Skeletal muscle satellite cell (primary cell): ENCODE data around the gene CD276.

Experiments
- H3K27me3 ChIP-seq: 2 replicates; pipeline ENCODE4 v1.7.0; 2013; ENCODE audit warnings: low read length; ENCODE audit not compliant: control insufficient read depth, insufficient read depth
- H3K36me3 ChIP-seq: 2 replicates; pipeline ENCODE4 v1.7.0; 2013; ENCODE audit warnings: mild to moderate bottlenecking, control low read depth, low read length; ENCODE audit not compliant: insufficient read depth
- H3K4me1 ChIP-seq: 2 replicates; pipeline ENCODE4 v1.7.0; 2013; ENCODE audit warnings: low read length; ENCODE audit not compliant: control insufficient read depth, insufficient read depth
- H3K4me2 ChIP-seq: 2 replicates; pipeline ENCODE4 v1.7.0; 2013; ENCODE audit warnings: mild to moderate bottlenecking, low read length
- H3K4me3 ChIP-seq: 2 replicates; pipeline ENCODE4 v1.7.0; 2013; ENCODE audit warnings: low read length
- H3K9ac ChIP-seq: 2 replicates; pipeline ENCODE4 v1.7.0; 2013; ENCODE audit warnings: mild to moderate bottlenecking, low read depth, low read length, moderate library complexity
- H3K9me3 ChIP-seq: replicated peaks from 2 replicates; pipeline ENCODE4 v1.7.0; 2013; ENCODE audit warnings: mild to moderate bottlenecking, control low read depth, low read length

Gene CD276

DNA sequence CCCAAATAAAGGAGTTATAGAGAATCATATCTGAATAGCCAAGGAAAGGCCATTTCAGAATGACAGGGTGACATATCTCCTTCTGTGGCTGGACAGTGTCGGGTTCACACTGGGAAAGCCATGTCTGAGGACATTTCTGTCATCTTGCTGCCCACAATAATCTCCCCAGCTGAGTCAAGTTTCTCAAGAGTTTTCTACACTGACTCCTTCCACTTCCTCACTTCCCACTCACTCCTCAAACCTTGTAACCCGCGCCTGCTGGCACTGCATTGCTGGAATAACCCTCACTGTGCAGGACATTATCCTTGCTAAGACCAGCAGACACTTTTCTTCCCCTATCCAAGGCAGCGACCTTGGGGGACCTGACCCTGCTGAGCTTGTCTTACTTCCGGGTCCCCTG is 74.3 kb downstream of the CD276 start:
- H3K4me1 ChIP-seq, result no peaks in the 10 kb centered on the region
- H3K27me3 ChIP-seq, result peaks cover 73% of the 10 kb centered on the region
- no peak overlapping the region for H3K9ac ChIP-seq
- H3K9me3 ChIP-seq, result no peaks in the 10 kb centered on the region
- H3K36me3 ChIP-seq, result no peaks in the 10 kb centered on the region
- no peak overlapping the region for H3K4me3 ChIP-seq
- no peak overlapping the region for H3K4me2 ChIP-seq

DNA sequence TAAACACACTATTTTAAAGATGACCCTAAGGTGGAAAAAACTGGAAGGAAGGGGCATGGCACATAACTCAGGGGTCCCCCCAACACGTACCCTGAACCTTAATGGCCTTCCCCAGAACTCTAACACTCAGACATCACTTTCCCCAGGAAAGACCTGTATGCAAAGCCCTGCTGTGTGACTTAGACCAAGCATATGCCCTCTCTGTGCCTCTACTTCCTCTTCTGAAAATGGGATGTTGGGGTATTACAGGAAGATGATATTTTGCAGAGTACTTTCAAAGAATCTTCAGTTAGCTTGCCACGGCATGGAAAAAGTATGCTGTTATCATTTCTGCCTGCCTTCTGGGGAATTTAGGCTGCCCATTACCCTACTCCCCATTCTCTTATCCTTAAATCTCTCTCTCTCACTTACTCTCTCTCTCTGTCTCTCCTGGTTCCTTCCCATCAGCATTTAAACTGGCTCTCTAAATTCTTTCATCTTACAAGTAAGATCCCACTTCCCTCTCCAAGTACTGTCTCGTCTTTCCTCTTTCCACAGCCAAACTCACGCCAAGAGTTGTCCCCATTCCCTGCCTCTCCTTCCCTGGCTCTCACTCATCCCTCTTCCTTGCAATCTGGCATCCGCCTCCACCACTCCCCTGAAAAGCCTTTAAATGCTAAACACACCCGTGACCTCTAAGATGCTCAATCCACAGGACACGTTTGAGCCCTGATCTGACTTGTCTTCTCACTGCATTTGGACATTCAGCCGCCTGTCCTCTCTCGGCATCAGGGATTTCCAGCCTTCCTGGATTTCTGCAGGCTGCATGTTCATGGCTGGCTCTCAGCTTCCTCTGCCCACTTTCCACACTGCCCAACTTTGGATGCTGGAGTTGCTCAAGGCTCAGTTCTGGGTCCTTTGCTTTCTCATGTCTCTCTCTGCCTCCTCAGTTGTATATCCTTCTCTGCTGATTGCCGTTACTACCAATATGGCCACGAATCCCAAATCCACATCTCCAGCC is 76.4 kb downstream of the CD276 start:
- Histone ChIP-seq H3K36me3 (no peaks in the 10 kb centered on the region), H3K9me3 (no peaks in the 10 kb centered on the region), H3K27me3 (peaks cover 70% of the 10 kb centered on the region)

DNA sequence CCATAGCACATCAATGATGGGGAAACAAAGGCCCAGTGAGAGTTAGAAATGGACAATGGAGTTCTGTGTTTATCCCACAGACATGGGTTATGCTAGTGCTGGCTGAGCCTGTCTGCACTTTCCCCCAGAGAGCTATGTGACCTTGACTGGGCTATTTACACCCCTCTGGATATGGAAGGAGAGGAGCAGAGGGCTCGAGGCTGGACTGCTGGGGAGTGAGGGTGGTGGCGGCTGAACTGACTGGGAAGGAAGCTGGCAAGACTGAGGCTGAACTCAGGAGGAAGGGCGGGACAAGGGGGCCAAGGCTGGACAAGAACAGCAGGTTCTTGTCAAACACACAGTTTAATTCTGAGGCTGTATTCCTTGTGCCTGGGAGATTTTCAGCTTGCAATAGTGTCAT is 79.7 kb downstream of the CD276 start:
- no peak overlapping the region for H3K4me2 ChIP-seq
- H3K36me3 ChIP-seq, result no peaks in the 10 kb centered on the region
- no peaks in the 10 kb centered on the region for H3K9me3 ChIP-seq
- H3K4me1 ChIP-seq, result no peaks in the 10 kb centered on the region
- peaks cover 74% of the 10 kb centered on the region for H3K27me3 ChIP-seq
- H3K4me3 ChIP-seq, result no peak overlapping the region
- no peak overlapping the region for H3K9ac ChIP-seq

More for the DNA sequence above, 76.4 kb downstream of the CD276 start:
- Histone ChIP-seq H3K4me2 (no peak overlapping the region), H3K9ac (no peak overlapping the region), H3K4me3 (no peak overlapping the region), H3K4me1 (no peaks in the 10 kb centered on the region)
